GM18867 (cell line): ENCODE measurements around the gene PLPPR3.
"Not testable (repeated sequence)": the region's sequence is repeated elsewhere in the genome, so short reads cannot be mapped to it uniquely, and the experiment has no call there.

Experiments used
- ATAC-seq: cut with Tn5 transposase; IDR thresholded peaks from one replicate; pipeline ENCODE4 v1.9.1; 2021; ENCODE audit warnings: mild to moderate bottlenecking, moderate library complexity; ENCODE audit not compliant: unreplicated experiment

PLPPR3 gene

GRCh38 chr19:853614-854220 lies 32.0 kb upstream of the PLPPR3 start:
- ATAC-seq = not testable (repeated sequence)

DNA sequence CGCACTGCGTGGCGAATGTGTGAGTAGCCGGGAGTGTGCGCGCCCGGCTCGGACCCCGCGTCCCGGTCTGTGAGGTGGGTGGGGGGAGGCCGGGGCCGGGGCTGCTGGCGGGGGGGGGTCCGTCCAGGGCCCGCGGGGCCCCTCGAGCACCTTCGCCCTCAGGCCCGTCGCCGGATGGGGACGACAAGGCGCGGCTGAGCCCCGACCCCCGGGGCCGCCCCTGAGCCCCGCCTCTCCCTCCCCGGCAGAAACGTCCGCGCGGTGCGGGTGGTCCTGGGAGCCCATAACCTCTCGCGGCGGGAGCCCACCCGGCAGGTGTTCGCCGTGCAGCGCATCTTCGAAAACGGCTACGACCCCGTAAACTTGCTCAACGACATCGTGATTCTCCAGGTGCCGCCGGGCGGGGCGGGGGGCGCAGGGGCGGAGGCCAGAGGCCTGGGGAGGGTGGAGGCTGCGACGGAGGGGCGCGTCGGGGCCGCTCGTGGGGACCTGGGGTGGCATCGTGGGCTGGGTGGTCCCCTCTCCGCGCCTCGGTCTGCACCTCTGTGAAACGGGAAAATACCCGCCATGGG lies 31.3 kb upstream of the PLPPR3 start:
- ATAC-seq = no peak

DNA sequence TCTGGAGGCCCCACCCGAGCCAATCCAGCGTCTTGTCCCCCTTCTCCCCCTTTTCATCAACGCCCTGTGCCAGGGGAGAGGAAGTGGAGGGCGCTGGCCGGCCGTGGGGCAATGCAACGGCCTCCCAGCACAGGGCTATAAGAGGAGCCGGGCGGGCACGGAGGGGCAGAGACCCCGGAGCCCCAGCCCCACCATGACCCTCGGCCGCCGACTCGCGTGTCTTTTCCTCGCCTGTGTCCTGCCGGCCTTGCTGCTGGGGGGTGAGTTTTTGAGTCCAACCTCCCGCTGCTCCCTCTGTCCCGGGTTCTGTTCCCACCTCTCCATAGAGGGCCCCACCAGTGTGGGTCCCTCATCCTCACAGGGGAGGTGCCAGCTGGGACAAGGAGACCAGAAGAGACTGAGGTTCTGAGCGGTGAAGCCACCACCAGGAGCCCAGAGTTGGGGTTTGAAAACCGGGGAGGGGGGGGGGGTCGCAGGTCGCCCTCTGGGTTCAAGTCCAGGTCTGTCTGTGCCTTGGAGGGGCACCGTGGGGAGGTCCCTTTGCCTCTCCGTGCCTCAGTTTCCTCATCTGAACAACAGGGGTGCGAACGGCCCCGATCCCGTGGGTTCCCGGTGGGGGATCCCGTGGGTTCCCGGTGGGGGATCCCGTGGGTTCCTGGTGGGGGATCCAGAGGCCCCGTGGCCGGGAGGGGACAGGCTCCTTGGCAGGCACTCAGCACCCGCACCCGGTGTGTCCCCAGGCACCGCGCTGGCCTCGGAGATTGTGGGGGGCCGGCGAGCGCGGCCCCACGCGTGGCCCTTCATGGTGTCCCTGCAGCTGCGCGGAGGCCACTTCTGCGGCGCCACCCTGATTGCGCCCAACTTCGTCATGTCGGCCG lies 30.6 kb upstream of the PLPPR3 start, which contains the start of gene ELANE:
Gene ELANE (plus strand): TSS at position 168 of the 878 bp plus-strand sequence. CDS start 26 bp downstream, at position 194.
- ATAC-seq = no peak

DNA sequence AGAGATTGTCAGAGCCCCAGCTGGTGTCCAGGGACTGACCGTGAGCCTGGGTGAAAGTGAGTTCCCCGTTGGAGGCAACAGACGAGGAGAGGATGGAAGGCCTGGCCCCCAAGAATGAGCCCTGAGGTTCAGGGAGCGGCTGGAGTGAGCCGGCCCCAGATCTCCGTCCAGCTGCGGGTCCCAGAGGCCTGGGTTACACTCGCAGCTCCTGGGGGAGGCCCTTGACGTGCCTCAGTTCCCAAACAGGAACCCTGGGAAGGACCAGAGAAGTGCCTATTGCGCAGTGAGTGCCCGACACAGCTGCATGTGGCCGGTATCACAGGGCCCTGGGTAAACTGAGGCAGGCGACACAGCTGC lies 29.2 kb upstream of the PLPPR3 start:
- no peak for ATAC-seq

DNA sequence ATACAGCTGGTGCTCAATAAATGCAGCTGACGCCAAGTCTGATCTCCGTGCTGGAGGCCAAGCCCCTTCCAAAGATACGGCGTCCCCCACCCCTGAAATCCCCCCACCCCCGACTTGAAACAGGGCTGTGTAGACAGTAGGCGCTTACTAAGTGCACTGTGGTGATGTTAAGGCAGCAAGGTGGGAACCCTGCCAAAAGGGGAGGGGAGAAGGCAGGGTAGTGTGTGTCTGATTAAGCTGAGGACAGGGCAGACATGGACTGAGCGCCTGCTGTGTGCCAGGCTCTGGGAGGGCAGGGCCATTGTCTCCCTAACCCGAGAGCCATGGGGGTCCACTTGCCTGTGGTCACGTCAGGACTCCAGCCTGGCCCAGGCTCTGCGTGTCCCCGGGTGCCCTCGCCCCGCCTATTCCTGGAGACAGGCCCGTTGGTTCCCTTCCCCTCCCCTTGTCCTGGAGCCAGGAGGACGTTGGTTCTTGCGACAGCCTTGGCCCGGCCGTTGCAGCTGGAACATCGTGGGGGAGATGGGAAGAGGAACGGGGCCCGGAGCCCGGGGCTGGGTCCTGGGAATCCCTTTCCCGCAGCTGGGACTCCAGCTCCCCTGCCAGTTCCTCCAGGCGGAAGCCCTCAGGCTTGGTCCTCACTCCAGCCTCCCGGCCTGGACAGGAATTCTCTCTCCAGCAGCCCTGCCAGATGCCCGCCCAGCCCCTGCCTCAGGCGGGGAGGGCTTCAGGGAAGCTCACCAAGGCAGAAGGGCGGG lies 28.6 kb upstream of the PLPPR3 start:
- no peak for ATAC-seq

- ATAC-seq = not testable (repeated sequence)
Measured at GRCh38 chr19:849195-849594, 27.4 kb upstream of the PLPPR3 start.

DNA sequence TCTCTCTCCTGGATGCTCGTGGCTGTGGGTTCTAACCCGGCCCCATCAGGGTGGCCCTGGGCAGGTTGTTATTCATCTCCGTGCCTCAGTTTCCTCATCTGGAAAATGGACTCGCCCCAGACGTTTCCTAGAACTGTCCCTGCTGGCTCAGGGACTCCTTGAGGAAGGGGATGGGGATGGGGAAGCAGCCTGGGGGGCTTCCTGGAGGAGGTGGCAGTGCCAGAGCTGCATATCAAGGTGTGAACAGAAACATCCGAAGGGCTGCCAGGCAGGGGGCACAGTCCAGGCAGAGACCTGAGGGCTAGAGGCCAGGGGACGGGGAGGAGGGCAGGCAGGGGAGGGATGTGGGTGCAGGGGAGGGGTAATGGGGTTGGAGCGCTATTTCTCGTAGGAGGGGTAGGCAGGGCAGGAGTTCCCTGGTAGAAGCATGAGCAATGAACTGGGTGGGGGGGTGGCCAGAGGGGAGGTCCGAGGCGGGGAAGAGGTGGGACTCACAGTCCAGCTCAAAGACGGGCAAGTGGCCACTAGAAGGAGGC lies 26.7 kb upstream of the PLPPR3 start:
- no peak for ATAC-seq

DNA sequence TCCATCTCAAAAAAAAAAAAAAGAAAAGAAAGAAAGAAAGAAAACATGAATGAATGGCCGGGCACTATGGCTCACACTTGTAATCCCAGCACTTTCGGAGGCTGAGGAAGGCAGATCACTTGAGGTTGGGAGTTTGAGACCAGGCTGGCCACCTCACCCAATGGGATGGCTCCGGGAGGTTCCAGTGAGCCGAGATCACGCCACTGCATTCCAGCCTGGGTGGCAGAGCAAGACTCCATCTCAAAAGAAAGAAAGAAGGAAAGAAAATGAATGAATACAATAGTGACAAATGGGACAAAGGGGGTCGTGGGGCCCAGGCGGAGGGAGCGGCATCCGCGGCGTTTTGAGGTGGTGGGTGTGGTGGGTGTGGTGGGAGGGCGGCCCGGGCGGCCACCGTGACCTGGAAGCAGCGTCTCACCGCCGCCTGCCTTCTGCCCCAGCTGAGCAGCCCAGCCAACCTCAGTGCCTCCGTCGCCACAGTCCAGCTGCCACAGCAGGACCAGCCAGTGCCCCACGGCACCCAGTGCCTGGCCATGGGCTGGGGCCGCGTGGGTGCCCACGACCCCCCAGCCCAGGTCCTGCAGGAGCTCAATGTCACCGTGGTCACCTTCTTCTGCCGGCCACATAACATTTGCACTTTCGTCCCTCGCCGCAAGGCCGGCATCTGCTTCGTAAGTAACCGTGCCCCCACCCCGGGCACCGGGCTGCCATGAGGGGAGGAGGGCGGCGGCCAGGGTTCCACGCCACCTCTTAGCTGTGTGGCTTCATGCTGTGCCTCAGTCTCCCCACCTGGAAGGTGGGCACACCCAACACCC lies 24.2 kb upstream of the PLPPR3 start:
- no peak for ATAC-seq

DNA sequence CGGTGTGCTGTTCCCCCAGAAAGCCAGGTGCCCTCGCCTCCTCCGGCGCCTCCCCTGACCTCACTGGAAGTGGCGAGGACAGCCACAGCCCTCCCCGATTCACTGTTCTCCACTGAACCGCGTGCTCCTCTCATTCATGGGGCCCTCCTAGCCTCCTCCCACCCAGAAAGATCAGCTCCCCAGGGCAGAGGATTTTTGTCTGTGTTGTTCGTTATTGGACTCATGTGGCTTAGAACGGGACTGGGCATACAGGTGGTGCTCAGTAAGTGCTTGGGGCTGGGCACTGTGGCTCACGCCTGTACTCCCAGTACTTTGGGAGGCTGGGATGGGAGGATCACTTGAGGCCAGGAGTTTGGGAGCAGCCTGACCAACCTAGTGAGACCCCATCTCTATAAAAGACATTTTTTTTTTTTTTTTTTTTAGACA lies 22.8 kb upstream of the PLPPR3 start:
- no peak for ATAC-seq

DNA sequence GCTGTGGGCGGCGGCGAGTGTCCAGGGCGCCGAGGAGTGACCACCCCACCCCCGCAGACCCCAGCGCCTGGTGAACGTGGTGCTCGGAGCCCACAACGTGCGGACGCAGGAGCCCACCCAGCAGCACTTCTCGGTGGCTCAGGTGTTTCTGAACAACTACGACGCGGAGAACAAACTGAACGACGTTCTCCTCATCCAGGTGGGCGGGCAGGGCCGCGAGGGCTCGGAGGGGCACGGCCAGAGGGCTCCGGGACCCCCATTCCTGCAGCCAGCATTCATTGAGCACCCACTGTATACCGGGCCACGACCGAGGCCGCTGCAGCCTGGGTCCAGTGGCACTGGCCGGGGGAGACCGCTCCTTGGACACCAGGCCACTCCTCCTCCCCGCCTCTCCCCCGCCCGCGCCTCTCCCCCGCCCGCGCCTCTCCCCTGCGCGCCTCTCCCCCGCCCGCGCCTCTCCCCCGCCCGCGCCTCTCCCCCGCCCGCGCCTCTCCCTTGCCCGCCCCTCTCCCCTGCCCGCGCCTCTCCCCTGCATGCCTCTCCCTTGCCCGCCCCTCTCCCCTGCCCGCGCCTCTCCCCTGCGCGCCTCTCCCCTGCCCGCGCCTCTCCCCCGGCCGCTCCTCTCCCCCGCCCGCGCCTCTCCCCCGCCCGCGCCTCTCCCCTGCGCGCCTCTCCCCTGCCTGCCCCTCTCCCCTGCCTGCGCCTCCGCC lies 22.2 kb upstream of the PLPPR3 start:
- no peak for ATAC-seq

DNA sequence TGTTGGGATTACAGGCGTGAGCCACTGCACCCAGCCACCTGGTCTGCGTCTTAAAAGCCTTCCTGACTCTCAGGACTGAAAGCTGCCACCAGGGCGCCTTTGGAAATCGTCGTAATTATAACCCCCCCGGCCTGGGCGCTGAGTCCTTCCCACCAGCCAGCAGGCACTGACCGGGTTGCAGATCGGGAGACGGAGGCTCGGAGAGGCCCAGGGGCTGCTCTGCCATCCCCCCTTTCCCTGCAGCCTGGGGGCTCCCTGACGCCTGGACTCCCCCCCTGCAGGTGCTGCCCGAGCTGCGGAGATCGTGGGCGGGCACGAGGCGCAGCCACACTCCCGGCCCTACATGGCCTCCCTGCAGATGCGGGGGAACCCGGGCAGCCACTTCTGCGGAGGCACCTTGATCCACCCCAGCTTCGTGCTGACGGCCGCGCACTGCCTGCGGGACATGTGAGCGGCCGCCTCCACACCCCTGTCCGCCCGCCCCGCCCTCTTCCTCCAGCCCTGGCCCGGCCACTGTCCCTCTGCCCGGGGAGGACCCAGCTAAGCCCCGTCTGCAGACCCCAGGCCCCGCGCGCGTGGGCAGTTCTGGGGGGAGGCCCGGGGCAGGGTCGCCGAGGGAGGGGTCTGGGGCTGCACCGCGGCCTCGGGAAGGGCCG lies 21.6 kb upstream of the PLPPR3 start:
- ATAC-seq = no peak

- not testable (repeated sequence) for ATAC-seq
Measured at GRCh38 chr19:842802-843179, 21.0 kb upstream of the PLPPR3 start.

GRCh38 chr19:840519-841206 lies 18.9 kb upstream of the PLPPR3 start, which contains the start of gene PRTN3:
Gene PRTN3, plus strand, starts transcription at chr19:840999. Its CDS starts 10 bp downstream, at chr19:841009.
- ATAC-seq = no peak

- no peak for ATAC-seq
Measured at GRCh38 chr19:835210-835810, 13.6 kb upstream of the PLPPR3 start.

- ATAC-seq = no peak
Measured at GRCh38 chr19:834216-834615, 12.5 kb upstream of the PLPPR3 start.

DNA sequence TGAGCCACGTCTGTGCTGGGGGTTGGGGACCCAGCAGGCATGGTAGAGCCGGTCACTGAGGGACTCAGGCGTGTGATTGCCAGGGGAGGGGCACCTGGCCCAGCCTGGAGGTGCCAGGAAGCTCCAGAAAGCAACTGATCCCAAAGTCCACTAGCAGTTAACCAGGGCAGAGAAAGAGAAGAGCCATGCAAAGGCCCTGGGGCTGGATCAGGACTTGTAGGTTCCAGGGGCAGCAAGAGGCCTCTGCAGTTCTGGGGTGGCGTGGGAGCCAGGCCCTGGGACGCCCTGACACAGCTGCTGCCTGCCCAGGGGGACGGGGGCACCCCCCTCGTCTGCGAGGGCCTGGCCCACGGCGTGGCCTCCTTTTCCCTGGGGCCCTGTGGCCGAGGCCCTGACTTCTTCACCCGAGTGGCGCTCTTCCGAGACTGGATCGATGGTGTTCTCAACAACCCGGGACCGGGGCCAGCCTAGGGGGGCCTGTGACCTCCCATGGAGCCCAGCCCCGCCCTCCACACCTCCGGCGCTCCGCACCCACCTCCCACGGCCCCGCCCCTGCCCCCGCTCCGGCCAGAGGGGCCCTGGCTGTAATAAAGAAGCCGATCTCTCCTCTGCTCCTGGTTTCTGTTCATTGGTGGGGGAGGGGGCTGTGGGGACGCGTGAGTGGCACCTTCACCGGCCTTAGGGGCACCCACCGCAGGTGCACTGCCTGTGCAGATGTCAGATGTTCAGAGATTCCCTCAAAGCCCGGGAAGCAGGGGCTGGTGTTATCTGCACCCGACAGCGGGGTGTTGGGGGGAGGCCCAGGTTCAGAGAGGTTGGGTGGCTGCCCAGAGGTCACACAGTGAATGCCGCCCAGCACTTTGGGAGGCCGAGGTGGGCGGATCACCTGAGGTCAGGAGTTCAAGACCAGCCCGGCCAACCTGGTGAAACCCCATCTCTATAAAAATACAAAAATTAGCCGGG lies 9.9 kb upstream of the PLPPR3 start:
- no peak for ATAC-seq
